CD4-positive, alpha-beta T cell treated with Interferon alpha-2 for 1 hour (primary cell): ENCODE measurements around the gene AIRE.
"Not testable (repeated sequence)": the region's sequence is repeated elsewhere in the genome, so short reads cannot be mapped to it uniquely, and the experiment has no call there.

Experiments
- DNase-seq, 2 donors: peaks; one replicate each; pipeline ENCODE4 v3.0.0-alpha.2; 2020 to 2022

The AIRE gene

DNA sequence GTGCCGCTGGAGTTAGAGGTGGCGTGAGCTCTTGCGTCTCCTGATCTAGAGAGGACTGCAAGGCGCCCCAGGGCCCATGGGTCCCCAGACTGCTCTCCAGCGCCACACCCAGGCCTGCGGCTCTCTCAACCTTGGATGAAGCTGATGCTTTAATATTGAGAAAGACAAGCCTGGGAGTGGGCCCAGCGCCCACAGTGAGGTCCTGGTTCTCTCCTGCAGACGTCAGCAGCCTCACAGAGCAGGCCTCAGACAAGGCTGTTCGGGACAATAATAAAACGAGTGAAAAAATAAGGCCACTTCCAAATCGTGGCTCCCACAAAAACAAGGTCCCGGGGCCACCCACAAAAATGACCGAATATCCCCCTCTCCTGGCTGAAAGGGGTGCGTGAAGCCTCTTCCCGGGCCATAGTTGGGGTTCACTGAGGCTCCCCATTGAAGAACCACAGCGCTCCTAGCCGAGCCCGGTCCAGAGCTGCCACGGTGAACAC lies 18.0 kb upstream of the AIRE start:
- DNase-seq: peak; percentile 14 to 45

GRCh38 chr21:44269090-44269489 lies 16.6 kb upstream of the AIRE start:
- no peak for DNase-seq

DNA sequence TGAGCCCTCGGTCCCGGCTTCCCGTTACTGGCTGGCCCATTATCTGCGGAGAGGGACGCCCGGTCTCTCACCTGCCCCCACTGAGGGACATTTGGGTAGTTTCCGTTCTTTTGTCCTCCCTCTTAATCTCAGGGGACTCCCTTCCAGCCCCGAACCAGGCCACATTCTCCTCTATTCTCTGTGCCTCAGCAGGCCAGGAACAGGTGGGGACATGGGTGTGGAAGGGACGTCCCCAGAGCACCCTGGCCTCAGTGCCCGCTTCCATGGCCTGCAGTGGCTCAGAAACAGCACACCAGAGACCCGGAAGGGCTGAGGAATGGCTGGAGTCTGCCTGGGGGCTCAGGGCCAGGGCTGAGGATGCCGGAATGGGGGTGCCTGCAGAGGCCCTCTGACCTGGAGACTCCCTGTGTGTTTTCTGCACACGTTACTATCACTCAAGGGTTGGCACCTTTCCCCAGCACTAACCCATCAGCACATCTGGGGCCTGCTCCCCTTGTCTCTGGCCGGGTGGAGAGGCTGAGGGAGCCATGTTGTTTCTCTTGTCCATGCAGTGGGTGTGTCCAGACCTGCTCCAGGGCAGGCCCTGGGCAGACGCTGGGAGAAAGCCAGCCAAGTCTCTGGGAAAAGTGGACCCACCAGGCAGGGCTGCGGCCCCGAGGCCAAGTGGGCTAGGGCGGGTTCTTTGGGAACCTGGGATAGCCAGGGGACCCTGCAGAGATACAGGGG lies 14.0 kb upstream of the AIRE start:
- no peak for DNase-seq

GRCh38 chr21:44272284-44272858 lies 13.3 kb upstream of the AIRE start:
- no peak for DNase-seq

DNA sequence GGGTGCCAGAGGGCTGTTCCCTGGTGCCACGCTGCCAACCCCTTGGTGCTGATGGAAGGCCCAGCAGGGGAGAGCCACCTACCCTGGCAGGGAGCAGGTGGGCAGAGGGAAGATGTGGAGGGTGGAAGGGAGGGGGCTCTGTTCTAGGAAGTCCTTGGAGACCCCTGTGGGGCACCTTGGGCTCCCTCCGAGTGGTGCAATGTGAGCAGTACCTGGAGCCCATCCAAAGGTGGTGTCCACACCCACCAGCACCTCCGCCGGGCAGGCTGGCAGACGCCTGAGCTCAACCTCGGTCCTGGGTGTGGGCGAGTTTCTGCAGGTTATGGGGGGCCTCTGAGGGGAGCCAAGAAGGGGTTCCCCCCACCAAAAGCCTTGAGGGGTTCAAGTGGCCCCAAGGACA lies 12.6 kb upstream of the AIRE start:
- no peak for DNase-seq

DNA sequence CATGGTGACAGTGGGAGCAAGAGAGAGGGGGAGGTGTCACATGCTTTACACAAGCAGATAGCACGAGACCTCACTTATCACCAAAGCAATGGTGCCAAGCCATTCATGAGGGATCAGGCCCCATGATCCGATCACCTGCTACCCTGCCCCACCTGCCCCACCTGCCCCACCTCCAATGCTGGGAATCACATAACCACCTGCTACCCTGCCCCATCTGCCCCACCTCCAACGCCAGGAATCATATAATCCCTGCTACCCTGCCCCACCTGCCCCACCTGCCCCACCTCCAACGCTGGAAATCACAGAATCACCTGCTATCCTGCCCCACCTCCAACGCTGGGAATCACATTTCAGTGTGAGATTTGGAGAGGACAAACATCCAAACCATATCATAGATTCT lies 10.6 kb upstream of the AIRE start:
- no peak for DNase-seq

DNA sequence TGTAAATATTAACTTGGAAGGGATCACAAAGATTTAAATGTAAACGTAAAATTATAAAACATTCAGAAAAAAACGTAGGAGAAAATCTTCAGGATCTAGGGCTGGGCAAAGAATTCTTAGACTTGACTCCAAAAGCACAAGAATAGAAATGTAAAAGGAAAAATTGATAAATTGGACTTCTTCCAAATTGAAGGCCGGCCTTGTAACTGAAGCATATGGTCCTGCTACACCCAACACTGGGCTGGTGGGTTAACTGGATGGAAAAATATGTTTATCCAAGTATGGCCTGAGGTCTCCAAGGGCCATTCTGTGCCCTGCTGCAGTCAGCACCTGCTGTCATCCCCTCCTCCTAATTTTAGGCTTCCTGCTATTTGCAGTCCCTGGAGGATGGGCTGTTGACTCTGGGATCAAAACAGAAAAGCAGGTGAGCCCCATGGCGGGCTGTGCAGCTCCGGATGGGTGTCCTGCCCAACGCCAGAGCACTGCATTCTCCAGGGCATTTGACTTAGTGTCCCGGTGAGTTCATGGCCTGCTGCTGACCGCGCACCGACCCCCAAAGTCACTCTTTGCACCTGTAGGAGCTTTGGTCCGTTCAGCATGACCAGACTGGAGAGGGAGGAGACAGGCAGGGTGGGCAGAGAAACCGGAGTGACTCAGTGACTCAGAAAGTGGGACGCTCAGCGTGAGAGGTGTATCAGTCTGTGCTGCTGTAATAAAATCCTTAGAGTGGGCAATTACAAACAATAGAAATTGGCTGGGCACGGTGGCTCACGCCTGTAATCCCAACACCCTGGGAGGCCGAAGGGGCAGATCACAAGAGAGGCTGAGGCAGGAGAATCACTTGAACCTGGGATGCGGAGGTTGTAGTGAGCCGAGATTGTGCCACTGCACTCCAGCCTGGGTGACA lies 6.1 kb upstream of the AIRE start:
- no peak for DNase-seq

GRCh38 chr21:44281801-44282200 lies 3.9 kb upstream of the AIRE start:
- DNase-seq: no peak

DNA sequence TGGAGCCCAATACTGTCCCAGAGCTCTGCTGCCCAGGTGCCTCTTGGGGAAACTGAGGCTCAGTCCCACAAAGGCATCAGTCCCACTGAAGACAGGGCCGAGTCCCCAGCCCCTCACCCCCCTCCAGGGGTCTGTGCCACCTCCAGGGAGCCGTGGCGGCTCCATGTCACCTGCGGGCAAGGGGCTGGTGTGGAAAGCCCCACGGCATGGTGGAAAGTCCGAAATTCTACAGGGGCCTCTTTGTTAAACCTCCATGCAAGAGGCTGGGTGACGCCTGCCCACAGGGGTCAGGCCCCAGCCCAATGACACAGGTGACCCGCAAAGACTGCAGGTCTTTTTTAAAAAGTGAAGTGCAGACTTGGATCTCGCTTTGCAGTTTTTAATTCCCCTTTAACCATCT lies 3.3 kb upstream of the AIRE start:
- no peak for DNase-seq

DNA sequence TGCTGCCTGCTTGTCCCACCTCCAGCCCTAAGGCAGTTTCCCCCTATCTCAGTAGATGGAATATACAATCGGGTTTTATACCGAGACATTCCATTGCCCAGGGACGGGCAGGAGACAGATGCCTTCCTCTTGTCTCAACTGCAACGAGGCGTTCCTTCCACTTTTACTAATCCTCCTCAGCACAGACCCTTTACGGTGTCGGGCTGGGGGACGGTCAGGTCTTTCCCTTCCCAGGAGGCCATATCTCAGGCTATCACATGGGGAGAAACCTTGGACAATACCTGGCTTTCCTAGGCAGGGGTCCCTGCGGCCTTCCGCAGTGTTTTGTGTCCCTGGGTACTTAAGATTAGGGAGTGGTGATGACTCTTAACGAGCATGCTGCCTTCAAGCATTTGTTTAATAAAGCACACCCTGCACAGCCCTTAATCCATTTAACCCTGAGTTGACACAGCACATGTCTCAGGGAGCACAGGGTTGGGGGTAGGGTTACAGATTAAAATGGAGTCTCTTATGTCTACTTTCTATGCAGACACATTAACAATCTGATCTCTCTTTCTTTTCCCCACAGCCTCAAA lies 2.4 kb upstream of the AIRE start:
- not testable (repeated sequence) for DNase-seq

DNA sequence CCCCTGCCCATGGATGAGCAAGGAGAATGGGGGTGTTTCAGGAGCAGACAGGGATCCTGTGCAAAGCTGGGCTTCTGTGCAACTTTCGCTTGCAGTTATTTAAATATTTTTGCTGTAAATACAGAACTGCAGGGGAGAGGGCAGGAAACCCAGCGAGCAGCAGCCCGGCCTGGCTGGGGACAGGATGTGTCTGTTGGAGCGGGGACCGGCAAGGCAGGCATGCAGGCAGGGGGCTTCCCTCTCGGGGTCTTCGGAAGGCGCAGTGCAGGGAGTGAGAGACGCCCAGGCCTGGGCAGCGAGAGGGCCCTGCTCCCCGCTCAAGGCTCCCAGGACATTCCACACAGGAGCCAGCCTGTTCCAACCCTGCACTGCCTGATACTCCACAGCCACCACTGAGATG lies 1.7 kb upstream of the AIRE start:
- no peak for DNase-seq

DNA sequence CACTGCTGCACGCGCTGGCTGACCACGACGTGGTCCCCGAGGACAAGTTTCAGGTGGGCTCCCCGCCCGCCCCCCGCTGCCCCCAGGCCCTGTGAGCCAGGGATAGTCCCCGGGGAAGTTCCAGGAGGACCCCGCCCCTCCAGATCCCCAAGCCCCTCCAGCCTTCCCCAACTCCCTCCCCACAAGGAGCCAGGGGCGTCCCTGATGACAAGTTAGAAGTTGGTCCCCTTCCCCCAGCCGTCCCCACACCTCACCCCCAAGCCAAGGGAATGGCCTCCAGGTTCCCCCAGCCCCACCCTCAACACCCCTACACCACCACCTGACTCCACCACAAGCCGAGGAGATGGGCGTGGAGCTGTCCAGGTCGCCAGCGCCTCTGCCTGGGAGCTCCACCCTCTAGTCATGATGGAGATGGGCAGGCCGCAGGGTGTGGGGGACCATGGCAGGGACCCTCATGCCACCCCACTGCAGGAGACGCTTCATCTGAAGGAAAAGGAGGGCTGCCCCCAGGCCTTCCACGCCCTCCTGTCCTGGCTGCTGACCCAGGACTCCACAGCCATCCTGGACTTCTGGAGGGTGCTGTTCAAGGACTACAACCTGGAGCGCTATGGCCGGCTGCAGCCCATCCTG lies 525 bp downstream of the AIRE start:
- DNase-seq: no peak

- no peak for DNase-seq
Measured at GRCh38 chr21:44286716-44287632, 1.3 kb downstream of the AIRE start.

DNA sequence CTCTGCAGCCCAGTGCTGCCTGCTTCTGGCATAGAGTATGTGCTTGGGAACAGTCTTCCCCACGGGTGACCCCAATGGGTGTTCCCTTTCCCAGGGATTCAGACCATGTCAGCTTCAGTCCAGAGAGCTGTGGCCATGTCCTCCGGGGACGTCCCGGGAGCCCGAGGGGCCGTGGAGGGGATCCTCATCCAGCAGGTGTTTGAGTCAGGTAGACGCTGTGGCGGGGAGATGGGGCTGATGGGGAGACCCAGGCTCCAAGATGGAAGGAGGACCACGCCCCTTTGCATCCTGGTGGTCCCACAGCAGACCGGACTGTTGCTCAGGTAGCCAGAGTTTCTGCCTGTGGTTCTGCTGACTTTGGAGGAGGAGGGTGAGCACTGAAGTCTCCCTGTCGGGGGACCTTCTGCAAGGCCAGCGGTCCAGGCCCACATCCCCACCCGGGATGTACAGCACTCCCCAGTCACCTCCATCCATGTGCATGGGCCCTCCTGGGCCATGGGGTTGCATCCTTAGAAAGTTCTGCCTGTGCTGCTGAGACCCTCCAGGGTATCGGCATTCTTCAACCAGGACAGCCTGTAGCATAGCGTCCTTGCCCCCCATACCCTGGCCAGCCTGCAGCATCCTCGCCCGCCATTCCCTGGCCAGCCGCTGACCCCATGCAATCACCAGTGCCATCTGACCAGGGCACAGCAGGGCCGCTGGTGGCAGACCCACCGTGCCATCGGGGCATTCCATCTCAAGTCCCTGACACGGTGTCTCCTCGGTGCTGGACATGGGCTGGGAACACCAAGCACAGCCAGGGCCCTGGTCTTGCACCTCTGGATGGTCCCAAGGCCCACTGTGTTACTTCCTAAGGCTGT lies 2.8 kb downstream of the AIRE start:
- no peak for DNase-seq

- no peak for DNase-seq
Measured at GRCh38 chr21:44289381-44290010, 3.8 kb downstream of the AIRE start.

GRCh38 chr21:44290327-44291077 lies 4.8 kb downstream of the AIRE start:
- no peak for DNase-seq

- DNase-seq: no peak
Measured at GRCh38 chr21:44291078-44291935, 5.6 kb downstream of the AIRE start.
